IMR-90 (cell line): ENCODE results near the gene FAM237A. TPM values are rescaled to one million over a fixed set of nuclear protein-coding genes. Genes with fewer than 3 reads are reported as not detected.

Experiments
- ATAC-seq: fragments of 200-7000 bp; cut with Tn5 transposase; 2 replicates; pipeline ENCODE4 v1.9.1; 2020; ENCODE audit warnings: low read depth, mild to moderate bottlenecking, moderate library complexity
- BruUV-seq: library from RNA; stranded (reverse); fragments of 400-500 nt; replicated peaks from 2 replicates; lab custom pipeline; 2021; lab: Mats Ljungman, UMichigan
- CTCF ChIA-PET: fragments of 300-600 bp; formaldehyde crosslinking; extraction: SDS; loops from one replicate; lab custom pipeline; 2021; ENCODE audit warnings: antibody characterized with exemption; lab: Yijun Ruan, JAX
- POLR2A ChIA-PET: fragments of 300-600 bp; sonication (Branson Sonifier 250); formaldehyde crosslinking; loops from one replicate; lab custom pipeline; 2022; ENCODE audit warnings: antibody characterized with exemption; ENCODE audit not compliant: unreplicated experiment; lab: Charles Lee
- DNase-seq: peaks from one replicate; pipeline ENCODE4 v3.0.0; 2013
- H2AFZ ChIP-seq: replicated peaks from 2 replicates; pipeline ENCODE3; 2013; ENCODE audit warnings: low read length, mild to moderate bottlenecking; ENCODE audit not compliant: poor library complexity
- H2AK5ac ChIP-seq: 2 replicates; pipeline ENCODE4 v1.6.1; 2013; ENCODE audit warnings: low read depth, low read length, inconsistent platforms
- H2AK9ac ChIP-seq: replicated peaks from 2 replicates; pipeline ENCODE3; 2013; ENCODE audit warnings: mild to moderate bottlenecking, low read depth, low read length, moderate library complexity; ENCODE audit not compliant: poor library complexity
- H2BK120ac ChIP-seq: 2 replicates; pipeline ENCODE4 v1.6.1; 2013; ENCODE audit warnings: low read depth, low read length, inconsistent platforms
- H2BK15ac ChIP-seq: 3 replicates; pipeline ENCODE4 v1.6.1; 2013; ENCODE audit warnings: low read depth, low read length, inconsistent platforms
- H2BK20ac ChIP-seq: 2 replicates; pipeline ENCODE4 v1.6.1; 2013; ENCODE audit warnings: low read depth, mild to moderate bottlenecking, inconsistent platforms, low read length, moderate library complexity
- H2BK5ac ChIP-seq: 2 replicates; pipeline ENCODE4 v1.6.1; 2013; ENCODE audit warnings: mild to moderate bottlenecking, low read depth, low read length, inconsistent platforms; ENCODE audit not compliant: poor library complexity, severe bottlenecking
- H3K14ac ChIP-seq: replicated peaks from 2 replicates; pipeline ENCODE4 v1.6.1; 2013; ENCODE audit warnings: low read depth, low read length, inconsistent platforms
- H3K18ac ChIP-seq: 2 replicates; pipeline ENCODE4 v1.6.1; 2013; ENCODE audit warnings: low read depth, low read length, control low read depth
- H3K23ac ChIP-seq: 2 replicates; pipeline ENCODE4 v1.6.1; 2013; ENCODE audit warnings: low read depth, low read length, inconsistent platforms
- H3K27ac ChIP-seq: 2 replicates; pipeline ENCODE4 v1.5.1; 2013; ENCODE audit warnings: mild to moderate bottlenecking, control low read depth, low read length; ENCODE audit not compliant: insufficient read depth
- H3K27me3 ChIP-seq: 2 replicates; pipeline ENCODE4 v1.6.1; 2013; ENCODE audit warnings: low read length; ENCODE audit not compliant: control insufficient read depth, insufficient read depth
- H3K36me3 ChIP-seq: 2 replicates; pipeline ENCODE4 v1.6.1; 2013; ENCODE audit warnings: low read length, mixed read lengths; ENCODE audit not compliant: control insufficient read depth, insufficient read depth
- H3K4ac ChIP-seq: 2 replicates; pipeline ENCODE4 v1.6.1; 2013; ENCODE audit warnings: low read depth, low read length, inconsistent platforms
- H3K4me1 ChIP-seq: 2 replicates; pipeline ENCODE4 v1.6.1; 2013; ENCODE audit warnings: low read length, mixed read lengths; ENCODE audit not compliant: control insufficient read depth, insufficient read depth
- H3K4me2 ChIP-seq: 2 replicates; pipeline ENCODE4 v1.6.1; 2013; ENCODE audit warnings: low read depth, mild to moderate bottlenecking, control low read depth, low read length, moderate library complexity
- H3K4me3 ChIP-seq: 2 replicates; pipeline ENCODE4 v1.5.1; 2013; ENCODE audit warnings: low read depth, mild to moderate bottlenecking, control low read depth, low read length, moderate library complexity; ENCODE audit not compliant: insufficient read depth
- H3K56ac ChIP-seq: 2 replicates; pipeline ENCODE4 v1.6.1; 2013; ENCODE audit warnings: low read length, inconsistent platforms; ENCODE audit not compliant: insufficient read depth; ENCODE audit errors: extremely low read depth
- H3K79me1 ChIP-seq, 2 experiments: 2 replicates each; pipeline ENCODE4 v1.6.1; 2013; ENCODE audit warnings: low read length in 2 of 2, inconsistent platforms in 1 of 2, low read depth in 1 of 2
- H3K9ac ChIP-seq: 2 replicates; pipeline ENCODE4 v1.6.1; 2013; ENCODE audit warnings: low read depth, low read length, control low read depth
- H3K9me1 ChIP-seq: 2 replicates; pipeline ENCODE4 v1.6.1; 2013; ENCODE audit warnings: low read length, inconsistent platforms; ENCODE audit not compliant: insufficient read depth
- H3K9me3 ChIP-seq: 2 replicates; pipeline ENCODE4 v1.6.1; 2013; ENCODE audit warnings: low read length; ENCODE audit not compliant: control insufficient read depth, insufficient read depth
- H4K20me1 ChIP-seq: 2 replicates; pipeline ENCODE4 v1.6.1; 2013; ENCODE audit warnings: low read length, inconsistent platforms; ENCODE audit not compliant: insufficient read depth
- H4K5ac ChIP-seq: 2 replicates; pipeline ENCODE4 v1.6.1; 2013; ENCODE audit warnings: mild to moderate bottlenecking, low read depth, low read length, control low read depth
- H4K8ac ChIP-seq, 2 experiments: 2 replicates each; pipeline ENCODE4 v1.6.1; 2013; ENCODE audit warnings: low read depth in 2 of 2, low read length in 2 of 2, control low read depth in 1 of 2, inconsistent platforms in 1 of 2
- H4K91ac ChIP-seq: 2 replicates; pipeline ENCODE4 v1.6.1; 2013; ENCODE audit warnings: low read depth, low read length, inconsistent platforms; ENCODE audit not compliant: insufficient read depth
- CEBPB ChIP-seq: IDR thresholded peaks from 2 replicates; pipeline ENCODE4 v1.6.1; 2012; ENCODE audit warnings: low read depth, low read length, improper control_type of control experiment
- ELK1 ChIP-seq: fragments of 150-350 bp; IDR thresholded peaks from 2 replicates; pipeline ENCODE4 v1.6.1; 2016; ENCODE audit warnings: low read depth, mild to moderate bottlenecking, low read length, moderate library complexity, borderline replicate concordance
- MAZ ChIP-seq: IDR thresholded peaks from 2 replicates; pipeline ENCODE4 v1.6.1; 2012; ENCODE audit warnings: low read depth, mild to moderate bottlenecking, low read length, improper control_type of control experiment, moderate library complexity, borderline replicate concordance
- MXI1 ChIP-seq: IDR thresholded peaks from 2 replicates; pipeline ENCODE4 v1.6.1; 2012; ENCODE audit warnings: low read depth, mild to moderate bottlenecking, low read length, moderate library complexity, borderline replicate concordance
- NFE2L2 ChIP-seq: fragments of 150-350 bp; IDR thresholded peaks from 2 replicates; pipeline ENCODE4 v1.6.1; 2016; ENCODE audit warnings: low read depth, mild to moderate bottlenecking, low read length
- RFX5 ChIP-seq: IDR thresholded peaks from 2 replicates; pipeline ENCODE4 v1.8.0; 2012; ENCODE audit warnings: low read depth, mild to moderate bottlenecking, low read length, moderate library complexity
- WGBS, 2 experiments: methylation state at CpG; one replicate each; pipeline versions ENCODE4 v1.1.5 to v1.1.7; 2013; ENCODE audit warnings: missing lambda C conversion rate in 2 of 2; ENCODE audit not compliant: insufficient read length in 1 of 2; ENCODE audit errors: extremely low coverage in 2 of 2; 5-methylcytosine and 5-hydroxymethylcytosine counted together
- dilution Hi-C: fragments of 300-500 bp; cut with HindIII; formaldehyde crosslinking; loops from one replicate; pipeline ENCODE4 v1.14.3; 2018; ENCODE audit warnings: low sequenced_read_pairs; ENCODE audit not compliant: unreplicated experiment
- in situ Hi-C: fragments of 300-500 bp; cut with MboI; formaldehyde crosslinking; loops from 3 replicates; pipeline ENCODE4 v1.14.3; 2019; ENCODE audit warnings: low sequenced_read_pairs, inconsistent platforms, mixed read lengths
- intact Hi-C: fragments of 100-400 bp; cut with micrococcal nuclease; formaldehyde crosslinking; loops from 2 replicates; pipeline ENCODE4 v1.10.0; 2022
- polyA plus RNA-seq, 3 experiments: library from polyadenylated mRNA; depleted of rRNA; stranded (reverse); fragments of >200 nt; gene quantifications; 2 replicates each; pipeline ENCODE4 v1.2.3, GENCODE V29; 2012; ENCODE audit warnings: low replicate concordance in 1 of 3
- total RNA-seq: library from RNA; depleted of rRNA; stranded (reverse); fragments of >200 nt; gene quantifications from 2 replicates; pipeline ENCODE4 v1.2.3, GENCODE V29; 2012

FAM237A gene
- total and polyA plus RNA-seq, 2 of the 4 experiments (the other 2 are of a cell fraction) = not detected

DNA sequence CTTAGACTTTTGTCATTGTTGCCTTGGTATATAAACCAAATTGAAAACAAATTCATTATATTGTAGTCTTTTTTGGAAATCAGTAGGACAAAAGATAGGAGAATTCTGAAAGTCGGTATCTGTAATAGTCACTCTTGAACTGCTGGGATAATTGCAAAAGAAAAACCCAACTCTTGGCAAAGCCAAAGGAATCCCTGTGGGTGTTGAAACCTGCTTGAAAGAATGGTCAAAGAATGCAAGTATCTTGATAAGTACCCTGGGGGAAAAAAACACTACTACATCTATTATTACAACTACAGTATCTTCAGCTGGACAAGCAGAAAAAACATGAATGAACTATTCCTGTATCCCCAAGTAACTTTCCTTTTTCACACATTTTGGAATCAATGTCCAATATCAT lies 7.3 kb upstream of the FAM237A start:
- Histone ChIP-seq H2AK5ac (no peak overlapping the region), H2AK9ac (no peak overlapping the region), H4K91ac (no peak overlapping the region), H3K9me1 (no peaks in the 10 kb centered on the region), H2BK5ac (no peak overlapping the region), H3K4ac (no peak overlapping the region), H4K20me1 (no peaks in the 10 kb centered on the region), H3K27ac (no peak overlapping the region), H3K9ac (no peak overlapping the region), H3K9me3 (no peaks in the 10 kb centered on the region), H3K79me1 (no peaks in the 10 kb centered on the region), H3K27me3 (no peaks in the 10 kb centered on the region), H3K36me3 (no peaks in the 10 kb centered on the region), H3K23ac (no peak overlapping the region), H2AFZ (no peak overlapping the region), H2BK120ac (no peak overlapping the region), H3K4me2 (no peak overlapping the region), H3K14ac (no peak overlapping the region), H3K56ac (no peak overlapping the region), H4K5ac (no peak overlapping the region), H2BK15ac (no peak overlapping the region), H2BK20ac (no peak overlapping the region), H3K4me1 (no peaks in the 10 kb centered on the region), H3K4me3 (no peak overlapping the region), H3K18ac (no peak overlapping the region), H4K8ac (no peak overlapping the region)
- WGBS, 2 experiments = no CpG with 5 or more reads among the region's 1 CpG
- TF ChIP-seq NFE2L2 (no peak), MAZ (no peak), CEBPB (no peak), RFX5 (no peak), MXI1 (no peak), ELK1 (no peak)
- no peak for ATAC-seq
- BruUV-seq = no TSS peak
- CTCF ChIA-PET = no interaction called here
- dilution Hi-C loops (no loop called here), in situ Hi-C loops (no loop called here), intact Hi-C loops (no loop called here)
- POLR2A ChIA-PET = no interaction called here
- DNase-seq = no peak
